ENCODE results near the gene CXCL5. TPM values are rescaled to one million over a fixed set of nuclear protein-coding genes. Genes with fewer than 3 reads are reported as not detected.

Gene CXCL5
- total RNA-seq, 1 experiment from 2014 or later: 0.51 TPM

GRCh38 chr4:74028504-74028903 lies 30.0 kb upstream of the CXCL5 start:
- Mint-ChIP-seq H3K27me3 (ENCODE audit: insufficient read depth, unreplicated experiment) (no peaks in the 10 kb centered on the region), H3K27ac (ENCODE audit: low read depth, unreplicated experiment) (no peak overlapping the region), H3K4me1 (ENCODE audit: insufficient read depth, unreplicated experiment) (peaks cover 9% of the 10 kb centered on the region), H3K9me3 (ENCODE audit: unreplicated experiment) (no peaks in the 10 kb centered on the region), H3K36me3 (ENCODE audit: insufficient read depth, unreplicated experiment) (no peaks in the 10 kb centered on the region), H3K4me3 (ENCODE audit: unreplicated experiment) (no peak overlapping the region)
- no peak for DNase-seq (ENCODE audit: unreplicated experiment)
- POLR2A ChIA-PET: interaction anchor here (0.9 to 1.0 kb wide), 2 partner anchors 8 to 70 kb away, joined by 3 to 4 read pairs; partner anchors contain the start of gene CXCL2
- TF ChIP-seq CTCF (IDR thresholded peaks at IDR 0.05; ENCODE audit: unreplicated experiment): no peak
- CTCF ChIA-PET: interaction anchor here (0.9 to 1.6 kb wide), 2 partner anchors 9 to 160 kb away, joined by 4 read pairs; no protein-coding TSS in a partner anchor
- intact Hi-C loops (cut with micrococcal nuclease): no loop called here
- BruUV-seq (replicated peaks): no TSS peak

GRCh38 chr4:74023709-74024108 lies 25.2 kb upstream of the CXCL5 start:
- no peak overlapping the region for H3K27ac Mint-ChIP-seq (ENCODE audit: low read depth, unreplicated experiment)
- CTCF ChIA-PET: no interaction called here
- DNase-seq (ENCODE audit: unreplicated experiment): no peak
- intact Hi-C loops (cut with micrococcal nuclease): no loop called here
- no peaks in the 10 kb centered on the region for H3K27me3 Mint-ChIP-seq (ENCODE audit: insufficient read depth, unreplicated experiment)
- no peaks in the 10 kb centered on the region for H3K4me1 Mint-ChIP-seq (ENCODE audit: insufficient read depth, unreplicated experiment)
- no TSS peak for BruUV-seq (replicated peaks)
- no peaks in the 10 kb centered on the region for H3K9me3 Mint-ChIP-seq (ENCODE audit: unreplicated experiment)
- TF ChIP-seq CTCF (IDR thresholded peaks at IDR 0.05; ENCODE audit: unreplicated experiment): no peak
- no peak overlapping the region for H3K4me3 Mint-ChIP-seq (ENCODE audit: unreplicated experiment)
- POLR2A ChIA-PET: no interaction called here
- H3K36me3 Mint-ChIP-seq (ENCODE audit: insufficient read depth, unreplicated experiment): no peaks in the 10 kb centered on the region

GRCh38 chr4:74021601-74022000 lies 23.1 kb upstream of the CXCL5 start:
- no peak for TF ChIP-seq CTCF (IDR thresholded peaks at IDR 0.05; ENCODE audit: unreplicated experiment)
- H3K4me1 Mint-ChIP-seq (ENCODE audit: insufficient read depth, unreplicated experiment): no peaks in the 10 kb centered on the region
- no TSS peak for BruUV-seq (replicated peaks)
- no peaks in the 10 kb centered on the region for H3K9me3 Mint-ChIP-seq (ENCODE audit: unreplicated experiment)
- intact Hi-C loops (cut with micrococcal nuclease): no loop called here
- no peak overlapping the region for H3K27ac Mint-ChIP-seq (ENCODE audit: low read depth, unreplicated experiment)
- DNase-seq (ENCODE audit: unreplicated experiment): no peak
- H3K27me3 Mint-ChIP-seq (ENCODE audit: insufficient read depth, unreplicated experiment): no peaks in the 10 kb centered on the region
- CTCF ChIA-PET: no interaction called here
- no peaks in the 10 kb centered on the region for H3K36me3 Mint-ChIP-seq (ENCODE audit: insufficient read depth, unreplicated experiment)
- H3K4me3 Mint-ChIP-seq (ENCODE audit: unreplicated experiment): no peak overlapping the region
- POLR2A ChIA-PET: no interaction called here

- ChIA-PET CTCF (interaction anchor here (0.6 kb wide), 1 partner anchor 54 kb away, joined by 3 read pairs; no protein-coding TSS in a partner anchor), POLR2A (no interaction called here)
- no TSS peak for BruUV-seq (replicated peaks)
- Mint-ChIP-seq H3K27me3 (ENCODE audit: insufficient read depth, unreplicated experiment) (no peaks in the 10 kb centered on the region), H3K9me3 (ENCODE audit: unreplicated experiment) (no peaks in the 10 kb centered on the region), H3K4me1 (ENCODE audit: insufficient read depth, unreplicated experiment) (peaks cover 7% of the 10 kb centered on the region), H3K36me3 (ENCODE audit: insufficient read depth, unreplicated experiment) (no peaks in the 10 kb centered on the region), H3K27ac (ENCODE audit: low read depth, unreplicated experiment) (no peak overlapping the region), H3K4me3 (ENCODE audit: unreplicated experiment) (no peak overlapping the region)
- intact Hi-C loops (cut with micrococcal nuclease): no loop called here
- TF ChIP-seq CTCF (IDR thresholded peaks at IDR 0.05; ENCODE audit: unreplicated experiment): no peak
- DNase-seq (ENCODE audit: unreplicated experiment): no peak
These were observed 20.3 kb upstream of the CXCL5 start for GRCh38 chr4:74018771-74019170.
